Measurements from ENCODE around the gene TEX28.
A peak's percentile ranks its signal among the peaks of the same experiment; 100 is the strongest.
"Not testable (repeated sequence)": the region's sequence is repeated elsewhere in the genome, so short reads cannot be mapped to it uniquely, and the experiment has no call there.

Gene TEX28

GRCh38 chrX:154294791-154295574 lies at the start of gene TEX28:
TEX28 (minus strand) TSS chrX:154295124; CDS start chrX:154292117, 3,007 bp downstream.
- DNase-seq, result no peak

- not testable (repeated sequence) for DNase-seq
Observed at GRCh38 chrX:154343620-154344019, 48.7 kb upstream of the TEX28 start.

GRCh38 chrX:154343063-154343462 lies 48.1 kb upstream of the TEX28 start:
- DNase-seq, result not testable (repeated sequence)

- not testable (repeated sequence) for DNase-seq
Observed at GRCh38 chrX:154341399-154342298, 46.7 kb upstream of the TEX28 start.

- no peak for DNase-seq
Observed at GRCh38 chrX:154334496-154334895, 39.6 kb upstream of the TEX28 start.

GRCh38 chrX:154333837-154334271 lies 38.9 kb upstream of the TEX28 start:
- DNase-seq, result no peak

- DNase-seq, result no peak
Observed at GRCh38 chrX:154333116-154333515, 38.2 kb upstream of the TEX28 start.

- DNase-seq, result no peak
Observed at GRCh38 chrX:154332561-154332960, 37.6 kb upstream of the TEX28 start.

GRCh38 chrX:154329294-154329693 lies 34.4 kb upstream of the TEX28 start:
- DNase-seq, result no peak

- no peak for DNase-seq
Observed at GRCh38 chrX:154328646-154329045, 33.7 kb upstream of the TEX28 start.

GRCh38 chrX:154327038-154327820 lies 32.3 kb upstream of the TEX28 start:
- no peak for DNase-seq

- DNase-seq, result no peak
Observed at GRCh38 chrX:154325541-154325940, 30.6 kb upstream of the TEX28 start.

GRCh38 chrX:154323537-154323936 lies 28.6 kb upstream of the TEX28 start:
- no peak for DNase-seq

- no peak for DNase-seq
Observed at GRCh38 chrX:154322890-154323289, 28.0 kb upstream of the TEX28 start.

GRCh38 chrX:154321594-154321993 lies 26.7 kb upstream of the TEX28 start:
- peak; percentile 50 to 83 for DNase-seq

- no peak for DNase-seq
Observed at GRCh38 chrX:154321152-154321551, 26.2 kb upstream of the TEX28 start.

- DNase-seq, result no peak
Observed at GRCh38 chrX:154320406-154320805, 25.5 kb upstream of the TEX28 start.

- peak in 1 of 2 experiments; percentile 40 for DNase-seq
Observed at GRCh38 chrX:154317391-154317995, 22.6 kb upstream of the TEX28 start.

- DNase-seq, result no peak
Observed at GRCh38 chrX:154315416-154315815, 20.5 kb upstream of the TEX28 start.

GRCh38 chrX:154313147-154313546 lies 18.2 kb upstream of the TEX28 start:
- no peak for DNase-seq

GRCh38 chrX:154312116-154312515 lies 17.2 kb upstream of the TEX28 start:
- no peak for DNase-seq
